Measurements from ENCODE around the gene ZFPM1.

- TF ChIP-seq POLR2A (IDR thresholded peaks at IDR 0.05; ENCODE audit: control extremely low read depth in 1 of 2, low read depth in 2 of 2, low read length in 2 of 2) (no peak), RAD21 (IDR thresholded peaks at IDR 0.05 in 1 of 2, conservative IDR thresholded peaks at IDR 0.05 in 1 of 2; ENCODE audit: low read depth in 2 of 2, low read length in 2 of 2) (no peak), CHD2 (IDR thresholded peaks at IDR 0.05; ENCODE audit: low read length) (no peak), GABPA (IDR thresholded peaks at IDR 0.05; ENCODE audit: borderline replicate concordance, insufficient read depth, low read length) (no peak), SP2 (IDR thresholded peaks at IDR 0.05; ENCODE audit: low read length) (no peak), ASH2L (IDR thresholded peaks at IDR 0.05; ENCODE audit: low read length) (no peak), CHD7 (IDR thresholded peaks at IDR 0.05; ENCODE audit: insufficient replicate concordance, low read length) (no peak), JUN (IDR thresholded peaks at IDR 0.05; ENCODE audit: low read depth, low read length) (no peak), YY1 (IDR thresholded peaks at IDR 0.05; ENCODE audit: low read depth, low read length) (no peak), RNF2 (IDR thresholded peaks at IDR 0.05; ENCODE audit: borderline replicate concordance, low read depth, low read length, missing control alignments, poor library complexity, severe bottlenecking) (no peak), USF2 (IDR thresholded peaks at IDR 0.05; ENCODE audit: low read length) (no peak), JUND (IDR thresholded peaks at IDR 0.05; ENCODE audit: low read length) (no peak), RXRA (IDR thresholded peaks at IDR 0.05; ENCODE audit: insufficient read depth, low read depth, low read length) (no peak)
- TF ChIP-seq, protein P1, sequence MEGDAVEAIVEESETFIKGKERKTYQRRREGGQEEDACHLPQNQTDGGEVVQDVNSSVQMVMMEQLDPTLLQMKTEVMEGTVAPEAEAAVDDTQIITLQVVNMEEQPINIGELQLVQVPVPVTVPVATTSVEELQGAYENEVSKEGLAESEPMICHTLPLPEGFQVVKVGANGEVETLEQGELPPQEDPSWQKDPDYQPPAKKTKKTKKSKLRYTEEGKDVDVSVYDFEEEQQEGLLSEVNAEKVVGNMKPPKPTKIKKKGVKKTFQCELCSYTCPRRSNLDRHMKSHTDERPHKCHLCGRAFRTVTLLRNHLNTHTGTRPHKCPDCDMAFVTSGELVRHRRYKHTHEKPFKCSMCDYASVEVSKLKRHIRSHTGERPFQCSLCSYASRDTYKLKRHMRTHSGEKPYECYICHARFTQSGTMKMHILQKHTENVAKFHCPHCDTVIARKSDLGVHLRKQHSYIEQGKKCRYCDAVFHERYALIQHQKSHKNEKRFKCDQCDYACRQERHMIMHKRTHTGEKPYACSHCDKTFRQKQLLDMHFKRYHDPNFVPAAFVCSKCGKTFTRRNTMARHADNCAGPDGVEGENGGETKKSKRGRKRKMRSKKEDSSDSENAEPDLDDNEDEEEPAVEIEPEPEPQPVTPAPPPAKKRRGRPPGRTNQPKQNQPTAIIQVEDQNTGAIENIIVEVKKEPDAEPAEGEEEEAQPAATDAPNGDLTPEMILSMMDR (IDR thresholded peaks at IDR 0.05; ENCODE audit: control extremely low read depth in 1 of 3, insufficient read depth in 1 of 3, low read depth in 1 of 3, low read length in 3 of 3): no peak
Observed at GRCh38 chr16:88466175-88466862, 13.2 kb downstream of the ZFPM1 start.
